Naive thymus-derived CD4-positive, alpha-beta T cell (primary cell): ENCODE measurements around the gene NXPE2. TPM values are rescaled to one million over a fixed set of nuclear protein-coding genes. Genes with fewer than 3 reads are reported as not detected.

Experiments
- ATAC-seq: fragments of 150-1000 bp; cut with Tn5 transposase; 2 replicates; pipeline ENCODE4 v1.10.0; 2021; ENCODE audit warnings: mild to moderate bottlenecking, moderate library complexity
- CTCF ChIA-PET: fragments of 350-600 bp; sonication (Branson Sonifier 250); formaldehyde crosslinking; loops from one replicate; lab custom pipeline; 2021; ENCODE audit warnings: antibody characterized with exemption; lab: Charles Lee
- POLR2A ChIA-PET: fragments of 350-600 bp; sonication (Branson Sonifier 250); formaldehyde crosslinking; loops from one replicate; lab custom pipeline; 2021; ENCODE audit warnings: antibody characterized with exemption, inconsistent platforms; lab: Charles Lee
- DNase-seq, 9 donors: peaks; one replicate each; pipeline versions ENCODE4 v3.0.0 to v3.0.0-alpha.2; 2020 to 2022; ENCODE audit warnings: mixed read lengths in 1 of 9
- H3K27ac ChIP-seq: one replicate; pipeline ENCODE4 v1.7.0; 2013; ENCODE audit warnings: mild to moderate bottlenecking, low read depth, low read length, moderate library complexity
- H3K27me3 ChIP-seq, 2 donors: one replicate each; pipeline ENCODE4 v1.7.0; 2013; ENCODE audit warnings: low read length in 2 of 2, mild to moderate bottlenecking in 2 of 2, moderate library complexity in 2 of 2; ENCODE audit not compliant: control insufficient read depth in 2 of 2, insufficient read depth in 2 of 2
- H3K36me3 ChIP-seq, 3 experiments: 1 replicate in 2 of 3; 2 replicates in 1 of 3; pipeline ENCODE4 v1.7.0; 2013; ENCODE audit warnings: low read length in 3 of 3, mild to moderate bottlenecking in 3 of 3, moderate library complexity in 1 of 3; ENCODE audit not compliant: insufficient read depth in 3 of 3, control insufficient read depth in 2 of 3
- H3K4me1 ChIP-seq, 2 donors: one replicate each; pipeline ENCODE4 v1.7.0; 2013; ENCODE audit warnings: low read length in 2 of 2, mild to moderate bottlenecking in 2 of 2, moderate library complexity in 1 of 2; ENCODE audit not compliant: control insufficient read depth in 2 of 2, insufficient read depth in 2 of 2
- H3K4me3 ChIP-seq: 2 replicates; pipeline ENCODE4 v1.7.0; 2013; ENCODE audit warnings: mild to moderate bottlenecking, low read length
- H3K9me3 ChIP-seq, 3 experiments: 1 replicate in 2 of 3; 2 replicates in 1 of 3; pipeline ENCODE4 v1.7.0; 2013; ENCODE audit warnings: low read length in 3 of 3; ENCODE audit not compliant: control insufficient read depth in 2 of 3
- H3K27ac Mint-ChIP-seq, 9 donors: one replicate each; pipeline ENCODE4 v1.8.0; 2020 to 2022; ENCODE audit warnings: mixed read lengths in 9 of 9, mild to moderate bottlenecking in 8 of 9, moderate library complexity in 5 of 9, inconsistent platforms in 2 of 9
- H3K27me3 Mint-ChIP-seq, 5 donors: one replicate each; pipeline ENCODE4 v1.8.0; 2021 to 2022; ENCODE audit warnings: mixed read lengths in 5 of 5, mild to moderate bottlenecking in 1 of 5
- H3K36me3 Mint-ChIP-seq, 5 donors: one replicate each; pipeline ENCODE4 v1.8.0; 2020 to 2022; ENCODE audit warnings: mixed read lengths in 5 of 5, mild to moderate bottlenecking in 3 of 5, inconsistent platforms in 1 of 5
- H3K4me1 Mint-ChIP-seq, 7 donors: one replicate each; pipeline ENCODE4 v1.8.0; 2020 to 2022; ENCODE audit warnings: mixed read lengths in 7 of 7, mild to moderate bottlenecking in 3 of 7, inconsistent platforms in 1 of 7
- H3K4me3 Mint-ChIP-seq, 10 donors: one replicate each; pipeline ENCODE4 v1.8.0; 2020 to 2022; ENCODE audit warnings: mild to moderate bottlenecking in 10 of 10, mixed read lengths in 10 of 10, moderate library complexity in 6 of 10, inconsistent platforms in 2 of 10
- H3K9me3 Mint-ChIP-seq, 11 donors: one replicate each; pipeline ENCODE4 v1.8.0; 2020 to 2022; ENCODE audit warnings: mixed read lengths in 11 of 11, mild to moderate bottlenecking in 4 of 11, inconsistent platforms in 1 of 11, moderate library complexity in 1 of 11
- intact Hi-C, 2 donors: fragments of 100-400 bp; cut with micrococcal nuclease; formaldehyde crosslinking; loops; one replicate each; pipeline ENCODE4 v1.15.1; 2023
- polyA plus RNA-seq, 2 donors: library from polyadenylated mRNA; unstranded; fragments of 300-500 nt; fragmentation: Illumina TruSeq; gene quantifications; one replicate each; pipeline ENCODE4 v1.2.3, GENCODE V29; 2021
- total RNA-seq, 6 experiments: library from RNA in 5 of 6; stranded (reverse) in 5 of 6; gene quantifications; 1 replicate in 5 of 6; 2 replicates in 1 of 6; pipeline ENCODE4 v1.2.3 and lab custom pipeline; 2021 to 2026

Gene NXPE2
- total and polyA plus RNA-seq, 7 experiments from 2014 or later: not detected

- Mint-ChIP-seq H3K36me3 (peaks cover 0 to 4% (median 0%) of the 10 kb centered on the region in 5 donors), H3K4me1 (no peaks in the 10 kb centered on the region), H3K27me3 (peaks cover 0 to 13% (median 5%) of the 10 kb centered on the region in 5 donors), H3K27ac (no peak overlapping the region), H3K9me3 (peaks cover 0 to 11% (median 0%) of the 10 kb centered on the region in 11 donors), H3K4me3 (no peak overlapping the region)
- Histone ChIP-seq H3K9me3 (peaks cover 0 to under 1% (median 0%) of the 10 kb centered on the region in 3 experiments), H3K36me3 (no peaks in the 10 kb centered on the region), H3K4me1 (no peaks in the 10 kb centered on the region), H3K4me3 (no peak overlapping the region), H3K27ac (no peak overlapping the region), H3K27me3 (no peaks in the 10 kb centered on the region)
- ATAC-seq (no peak), DNase-seq (no peak)
- ChIA-PET POLR2A (no interaction called here), CTCF (no interaction called here)
- intact Hi-C loops: no loop called here
Measured at GRCh38 chr11:114664641-114665040, 13.7 kb upstream of the NXPE2 start.

DNA sequence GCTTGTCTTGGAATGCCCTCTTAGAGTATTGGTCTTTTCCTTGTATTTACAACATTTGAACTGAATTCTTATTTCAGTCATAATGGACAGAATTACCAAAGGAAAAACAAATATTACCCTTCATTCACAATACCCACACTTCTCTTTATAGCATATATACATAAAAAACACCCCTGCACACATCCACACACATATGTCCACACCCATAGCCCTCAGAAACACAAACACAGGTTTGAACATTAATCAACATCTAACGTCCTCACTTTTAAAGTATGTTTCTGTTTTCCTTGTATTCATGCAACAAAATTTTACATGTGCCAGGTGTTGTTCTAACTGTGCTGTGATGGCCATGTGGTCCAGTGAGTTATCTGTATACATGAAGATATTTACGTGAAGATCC, 11.6 kb upstream of the NXPE2 start:
- Histone ChIP-seq H3K27me3 (no peaks in the 10 kb centered on the region), H3K9me3 (peaks cover 0 to 9% (median 0%) of the 10 kb centered on the region in 3 experiments), H3K4me1 (no peaks in the 10 kb centered on the region), H3K27ac (no peak overlapping the region), H3K4me3 (no peak overlapping the region), H3K36me3 (no peaks in the 10 kb centered on the region)
- H3K4me1 Mint-ChIP-seq: no peaks in the 10 kb centered on the region
- ATAC-seq (no peak), DNase-seq (no peak)
- peaks cover 0 to 17% (median 7%) of the 10 kb centered on the region in 5 donors for H3K27me3 Mint-ChIP-seq
- CTCF ChIA-PET: no interaction called here
- POLR2A ChIA-PET: no interaction called here
- intact Hi-C loops: no loop called here
- peaks cover 0 to 6% (median 0%) of the 10 kb centered on the region in 5 donors for H3K36me3 Mint-ChIP-seq
- H3K27ac Mint-ChIP-seq: no peak overlapping the region
- peaks cover 0 to 31% (median 11%) of the 10 kb centered on the region in 11 donors for H3K9me3 Mint-ChIP-seq
- H3K4me3 Mint-ChIP-seq: no peak overlapping the region

DNA sequence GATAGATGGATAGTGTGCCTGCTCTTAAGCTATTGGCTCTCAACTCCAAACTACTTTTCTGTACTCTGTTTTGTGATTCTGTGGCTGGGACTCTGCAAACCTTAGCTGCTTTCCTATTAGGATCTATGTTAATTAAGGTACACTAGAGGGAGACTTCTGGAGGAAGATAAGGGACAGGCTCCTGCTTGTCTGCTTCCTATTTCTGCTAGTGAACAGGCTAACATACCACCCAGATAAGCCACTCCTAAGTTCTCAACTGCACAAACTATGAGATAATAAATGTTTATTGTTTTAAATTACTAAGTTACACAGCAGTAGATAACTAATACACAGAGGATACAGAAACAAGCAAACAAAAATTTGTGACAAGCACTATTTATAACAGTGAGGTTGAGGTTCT, 10.2 kb upstream of the NXPE2 start:
- Histone ChIP-seq H3K4me3 (no peak overlapping the region), H3K9me3 (peaks cover 0 to 9% (median 0%) of the 10 kb centered on the region in 3 experiments), H3K27me3 (no peaks in the 10 kb centered on the region), H3K4me1 (no peaks in the 10 kb centered on the region), H3K27ac (no peak overlapping the region), H3K36me3 (no peaks in the 10 kb centered on the region)
- DNase-seq: no peak
- intact Hi-C loops: no loop called here
- H3K9me3 Mint-ChIP-seq: peaks cover 0 to 39% (median 15%) of the 10 kb centered on the region in 11 donors
- ChIA-PET CTCF (no interaction called here), POLR2A (no interaction called here)
- H3K4me3 Mint-ChIP-seq: no peak overlapping the region
- peaks cover 0 to 6% (median 0%) of the 10 kb centered on the region in 5 donors for H3K36me3 Mint-ChIP-seq
- H3K27me3 Mint-ChIP-seq: peaks cover 0 to 17% (median 15%) of the 10 kb centered on the region in 5 donors
- no peaks in the 10 kb centered on the region for H3K4me1 Mint-ChIP-seq
- H3K27ac Mint-ChIP-seq: no peak overlapping the region
- ATAC-seq: no peak

- Histone ChIP-seq H3K4me3 (no peak overlapping the region), H3K27me3 (no peaks in the 10 kb centered on the region), H3K36me3 (no peaks in the 10 kb centered on the region), H3K4me1 (no peaks in the 10 kb centered on the region), H3K27ac (no peak overlapping the region), H3K9me3 (peaks cover 0 to 9% (median 0%) of the 10 kb centered on the region in 3 experiments)
- ChIA-PET POLR2A (no interaction called here), CTCF (no interaction called here)
- Mint-ChIP-seq H3K36me3 (peaks cover 0 to 6% (median 0%) of the 10 kb centered on the region in 5 donors), H3K4me3 (no peak overlapping the region), H3K4me1 (no peaks in the 10 kb centered on the region), H3K9me3 (peaks cover 0 to 34% (median 14%) of the 10 kb centered on the region in 11 donors), H3K27ac (no peak overlapping the region), H3K27me3 (peaks cover 0 to 25% (median 4%) of the 10 kb centered on the region in 5 donors)
- intact Hi-C loops: no loop called here
- DNase-seq (no peak), ATAC-seq (no peak)
Measured at GRCh38 chr11:114673661-114674060, 4.7 kb upstream of the NXPE2 start.

DNA sequence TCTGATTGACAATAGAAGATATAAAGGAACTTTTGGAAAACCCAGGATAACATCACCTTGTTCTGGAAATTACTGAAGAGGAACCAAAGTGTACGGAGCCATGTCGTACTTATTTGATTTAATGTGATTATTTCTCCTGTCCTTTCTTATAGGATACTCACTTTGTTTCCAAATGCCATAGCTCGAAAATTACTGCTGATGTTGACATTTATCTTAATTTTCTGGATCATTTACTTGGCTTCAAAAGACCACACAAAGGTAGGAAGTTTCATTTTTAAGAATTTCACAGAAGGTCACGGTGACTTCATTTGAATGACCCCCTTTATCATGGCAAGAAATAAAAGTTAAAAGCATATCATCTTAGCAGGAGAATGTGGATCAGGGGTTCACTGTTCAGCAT, 1.2 kb downstream of the NXPE2 start:
- Histone ChIP-seq H3K9me3 (no peaks in the 10 kb centered on the region), H3K4me3 (no peak overlapping the region), H3K4me1 (no peaks in the 10 kb centered on the region), H3K27ac (no peak overlapping the region), H3K36me3 (no peaks in the 10 kb centered on the region), H3K27me3 (no peaks in the 10 kb centered on the region)
- H3K27me3 Mint-ChIP-seq: peaks cover 0 to 10% (median 0%) of the 10 kb centered on the region in 5 donors
- no peak overlapping the region for H3K27ac Mint-ChIP-seq
- peaks cover 0 to 10% (median 5%) of the 10 kb centered on the region in 11 donors for H3K9me3 Mint-ChIP-seq
- ChIA-PET POLR2A (no interaction called here), CTCF (no interaction called here)
- no peak for DNase-seq
- intact Hi-C loops: no loop called here
- ATAC-seq: no peak
- H3K4me1 Mint-ChIP-seq: no peaks in the 10 kb centered on the region
- no peaks in the 10 kb centered on the region for H3K36me3 Mint-ChIP-seq
- no peak overlapping the region for H3K4me3 Mint-ChIP-seq

DNA sequence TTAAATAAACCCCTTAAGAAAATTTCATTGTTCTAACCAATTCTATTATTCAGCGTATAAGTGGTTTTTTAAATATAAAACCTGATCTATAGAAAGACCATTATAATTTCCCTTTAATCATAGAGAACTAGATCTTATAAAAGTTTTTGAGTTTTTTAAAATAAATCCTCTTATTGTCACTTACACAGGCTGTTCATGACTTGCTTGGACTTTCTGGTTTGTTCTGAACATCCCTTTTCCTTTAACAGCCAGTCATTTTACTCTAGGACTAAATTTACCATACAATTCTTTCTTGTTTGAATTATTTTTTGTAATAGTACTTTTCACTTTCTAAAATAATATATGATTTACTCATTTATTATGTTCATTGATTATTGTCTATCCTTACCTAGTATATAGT, 4.7 kb downstream of the NXPE2 start:
- POLR2A ChIA-PET: no interaction called here
- Mint-ChIP-seq H3K27ac (no peak overlapping the region), H3K4me1 (no peaks in the 10 kb centered on the region), H3K27me3 (no peaks in the 10 kb centered on the region), H3K4me3 (no peak overlapping the region), H3K9me3 (peaks cover 0 to 12% (median 6%) of the 10 kb centered on the region in 11 donors), H3K36me3 (no peaks in the 10 kb centered on the region)
- Histone ChIP-seq H3K4me3 (no peak overlapping the region), H3K9me3 (no peaks in the 10 kb centered on the region), H3K27ac (no peak overlapping the region), H3K4me1 (no peaks in the 10 kb centered on the region), H3K36me3 (no peaks in the 10 kb centered on the region), H3K27me3 (no peaks in the 10 kb centered on the region)
- CTCF ChIA-PET: no interaction called here
- DNase-seq (no peak), ATAC-seq (no peak)
- intact Hi-C loops: no loop called here

- H3K36me3 Mint-ChIP-seq: no peaks in the 10 kb centered on the region
- ATAC-seq (no peak), DNase-seq (no peak)
- intact Hi-C loops: no loop called here
- H3K4me1 Mint-ChIP-seq: no peaks in the 10 kb centered on the region
- H3K4me3 Mint-ChIP-seq: no peak overlapping the region
- Histone ChIP-seq H3K27ac (no peak overlapping the region), H3K9me3 (no peaks in the 10 kb centered on the region), H3K36me3 (no peaks in the 10 kb centered on the region), H3K4me1 (no peaks in the 10 kb centered on the region), H3K4me3 (no peak overlapping the region), H3K27me3 (no peaks in the 10 kb centered on the region)
- H3K9me3 Mint-ChIP-seq: peaks cover 0 to 12% (median 6%) of the 10 kb centered on the region in 11 donors
- CTCF ChIA-PET: no interaction called here
- POLR2A ChIA-PET: no interaction called here
- H3K27me3 Mint-ChIP-seq: peaks cover 0 to 5% (median 0%) of the 10 kb centered on the region in 5 donors
- no peak overlapping the region for H3K27ac Mint-ChIP-seq
Measured at GRCh38 chr11:114684636-114685035, 6.3 kb downstream of the NXPE2 start.
